GM21381 (cell line): ENCODE data around the gene NBEAL2.
A peak's percentile ranks its signal among the peaks of the same experiment; 100 is the strongest.

Experiments
- ATAC-seq: cut with Tn5 transposase; IDR thresholded peaks from one replicate; pipeline ENCODE4 v1.9.1; 2021; ENCODE audit warnings: mild to moderate bottlenecking, moderate library complexity; ENCODE audit not compliant: unreplicated experiment

Gene NBEAL2

GRCh38 chr3:46978985-46979944 is at the start of gene NBEAL2:
TSS of gene NBEAL2 (plus strand) at chr3:46979666. CDS start at chr3:46979862, 196 bp downstream.
- ATAC-seq = peak; percentile 66

- ATAC-seq = no peak
Observed at GRCh38 chr3:46930166-46930944, 49.1 kb upstream of the NBEAL2 start.

DNA sequence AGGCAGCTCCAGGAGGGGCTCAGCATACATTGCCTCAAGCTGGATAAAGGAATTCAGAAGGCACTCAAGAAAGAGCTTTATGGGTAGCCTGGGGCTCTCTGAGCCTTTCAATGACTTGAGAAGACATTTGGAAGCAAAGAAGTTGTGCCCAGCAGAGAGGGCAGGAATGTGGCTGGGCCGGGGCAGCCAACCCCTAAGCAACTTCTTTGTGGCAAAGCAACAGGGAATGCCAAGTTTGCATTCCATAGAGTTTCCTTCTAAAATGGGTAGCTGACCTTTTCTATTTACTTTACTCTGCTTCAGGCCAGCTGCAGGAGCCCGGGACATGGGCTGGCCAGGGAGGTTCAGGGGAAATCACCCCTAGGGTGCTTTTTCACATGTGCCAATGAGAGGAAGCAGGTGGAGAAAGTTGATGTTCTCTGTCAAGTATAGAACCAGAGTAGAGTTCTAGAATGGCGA is 48.5 kb upstream of the NBEAL2 start:
- no peak for ATAC-seq

- no peak for ATAC-seq
Observed at GRCh38 chr3:46931631-46932331, 47.7 kb upstream of the NBEAL2 start.

DNA sequence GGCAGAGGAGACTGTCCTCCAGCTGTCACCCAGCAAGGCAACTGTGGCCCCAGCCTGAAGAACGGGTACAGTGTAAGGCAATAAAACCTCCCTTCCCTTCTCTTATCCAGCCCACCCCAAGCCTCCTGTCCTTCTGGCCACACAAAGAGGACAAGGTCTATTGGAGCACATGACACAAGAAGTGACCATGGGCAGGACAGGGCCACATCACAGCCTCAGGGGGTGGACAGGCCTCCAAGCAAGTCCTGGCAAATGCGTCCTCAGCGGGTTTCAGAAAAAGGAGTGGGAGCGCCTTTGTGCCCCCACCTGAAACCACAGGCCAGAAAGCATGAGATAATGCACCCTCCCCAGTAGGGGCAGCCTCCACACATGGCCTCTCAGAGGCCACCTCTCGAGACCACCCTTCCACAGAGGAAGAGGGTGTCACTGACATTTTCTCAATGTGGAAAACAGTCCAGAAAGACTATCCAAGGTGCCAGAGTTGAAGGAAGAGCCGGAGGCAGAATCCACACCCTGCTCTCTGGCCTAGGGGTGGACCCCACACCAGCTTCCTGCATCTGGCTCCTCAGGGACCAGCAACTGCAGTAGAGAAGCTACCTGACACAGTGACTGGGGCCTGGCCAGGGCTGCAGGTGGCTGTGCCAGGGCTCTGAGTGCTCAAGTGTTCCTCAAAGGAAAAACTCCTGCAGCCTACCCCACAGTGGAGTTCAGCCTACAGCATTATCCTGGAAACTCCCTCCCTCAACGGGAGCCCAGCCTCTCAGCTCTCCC is 46.8 kb upstream of the NBEAL2 start:
- ATAC-seq = no peak

- ATAC-seq = no peak
Observed at GRCh38 chr3:46933261-46933660, 46.2 kb upstream of the NBEAL2 start.

DNA sequence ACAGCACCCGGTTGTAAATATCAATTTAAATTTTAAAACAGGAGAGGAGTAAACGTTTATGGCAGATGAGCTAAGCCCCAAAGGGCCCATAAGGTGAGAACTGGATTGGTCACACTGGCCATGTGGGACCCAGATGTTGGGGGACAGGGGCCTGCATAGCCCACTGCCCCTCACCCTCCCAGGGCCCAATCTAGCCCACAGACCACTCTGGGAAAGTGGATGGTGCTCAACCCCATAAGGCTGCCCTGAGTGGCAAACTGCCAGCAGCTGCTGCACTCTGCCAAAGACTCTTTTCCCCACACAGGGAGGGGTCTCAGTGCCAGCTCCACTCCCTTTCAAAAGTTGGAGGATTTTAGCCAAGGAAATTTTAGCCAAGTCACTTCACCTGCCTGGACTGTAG is 45.4 kb upstream of the NBEAL2 start:
- no peak for ATAC-seq

GRCh38 chr3:46934498-46935167 is 44.8 kb upstream of the NBEAL2 start:
- ATAC-seq = no peak

- ATAC-seq = no peak
Observed at GRCh38 chr3:46935168-46935858, 44.2 kb upstream of the NBEAL2 start.

DNA sequence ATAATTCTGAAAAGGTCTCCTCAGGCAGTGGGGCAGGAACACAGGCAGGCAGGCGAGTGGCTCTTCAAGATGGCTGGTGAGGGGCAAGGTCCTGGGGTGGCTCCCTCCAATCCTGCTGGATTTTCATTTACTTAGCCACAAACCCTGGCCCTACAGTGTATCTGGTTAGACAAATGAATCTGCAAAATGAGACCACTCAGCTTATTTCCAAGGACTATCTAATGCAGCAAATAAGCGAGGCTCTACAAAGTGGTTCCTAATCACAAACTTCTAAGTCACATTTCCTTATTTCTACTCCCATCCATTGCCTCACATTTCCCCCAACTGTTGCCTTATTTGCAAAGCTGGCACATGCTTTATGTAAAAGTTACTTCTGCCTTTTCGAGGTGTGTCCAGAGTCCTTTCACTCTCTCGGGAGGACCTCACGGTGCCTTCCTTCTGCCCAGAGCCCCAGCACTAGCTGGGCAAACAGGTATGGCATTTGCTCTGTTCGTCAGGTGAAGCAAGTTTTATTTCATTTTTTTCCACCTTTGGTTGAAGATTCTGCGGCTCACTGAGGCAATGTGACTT is 43.4 kb upstream of the NBEAL2 start:
- ATAC-seq = no peak

DNA sequence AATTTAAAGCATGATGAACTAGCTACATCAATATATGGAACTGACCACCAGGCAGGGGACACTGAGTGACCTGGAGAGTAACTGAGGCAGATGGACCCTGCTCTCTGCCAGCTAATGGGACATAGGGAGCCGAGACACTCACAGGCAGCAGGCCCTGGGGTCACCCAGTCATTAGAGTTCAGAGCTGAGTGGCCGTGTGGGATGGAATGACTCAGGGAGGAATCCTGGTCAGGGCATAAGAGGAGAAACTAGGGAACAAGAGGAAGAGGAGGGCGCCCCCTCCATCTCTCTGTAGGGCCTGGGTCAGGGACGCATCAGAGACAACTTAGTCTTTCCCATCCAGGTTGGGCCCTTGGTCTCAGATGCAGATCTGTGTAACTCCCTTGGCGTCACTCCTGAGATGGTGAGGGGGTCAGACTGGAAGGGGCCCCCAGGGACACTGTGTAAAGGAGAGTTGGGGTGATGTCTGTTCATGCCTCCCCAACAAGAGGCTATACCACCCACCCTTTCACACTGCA is 42.7 kb upstream of the NBEAL2 start:
- no peak for ATAC-seq

GRCh38 chr3:46938118-46938517 is 41.3 kb upstream of the NBEAL2 start:
- ATAC-seq = no peak

DNA sequence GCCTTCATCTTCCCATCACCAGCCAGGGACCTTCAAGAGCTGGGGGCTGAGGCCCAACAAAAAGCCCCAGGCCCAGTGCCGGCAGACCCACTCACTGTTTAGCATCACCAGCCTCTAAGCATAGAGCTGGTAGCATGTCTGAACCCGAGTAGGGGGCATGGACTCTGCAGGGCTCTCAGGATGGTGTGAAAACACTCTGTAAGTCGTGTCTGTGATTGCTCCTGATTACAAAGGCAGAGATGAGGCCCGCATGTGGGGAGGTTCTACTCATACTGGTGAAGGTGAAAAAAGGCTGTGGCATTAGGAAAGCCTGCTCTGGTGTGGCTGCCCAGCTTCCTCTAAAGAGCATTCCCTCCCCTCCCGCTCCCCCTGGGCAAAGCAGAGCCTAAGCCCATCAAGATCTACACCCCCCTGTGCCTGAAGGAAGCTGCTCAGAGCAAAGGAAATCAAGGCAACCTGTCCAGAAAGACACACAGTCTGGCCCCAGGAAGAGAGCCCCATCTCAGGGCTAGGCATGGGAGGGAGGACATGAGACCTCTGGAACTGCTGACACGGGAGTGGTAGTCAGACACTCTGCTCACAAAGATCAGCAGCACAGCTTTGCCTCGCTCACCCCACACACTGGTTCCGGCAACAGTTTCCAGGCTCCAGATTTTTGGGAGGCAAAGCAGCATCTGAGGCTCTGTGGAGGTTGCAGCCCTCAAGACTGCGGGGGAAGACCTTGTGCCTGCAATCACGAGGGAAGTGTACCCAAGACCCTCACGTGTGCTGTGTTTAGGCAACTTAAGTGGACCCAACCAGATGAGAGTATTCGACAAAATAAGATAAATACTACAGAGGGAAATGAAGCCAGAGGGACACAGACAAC is 39.7 kb upstream of the NBEAL2 start:
- no peak for ATAC-seq

DNA sequence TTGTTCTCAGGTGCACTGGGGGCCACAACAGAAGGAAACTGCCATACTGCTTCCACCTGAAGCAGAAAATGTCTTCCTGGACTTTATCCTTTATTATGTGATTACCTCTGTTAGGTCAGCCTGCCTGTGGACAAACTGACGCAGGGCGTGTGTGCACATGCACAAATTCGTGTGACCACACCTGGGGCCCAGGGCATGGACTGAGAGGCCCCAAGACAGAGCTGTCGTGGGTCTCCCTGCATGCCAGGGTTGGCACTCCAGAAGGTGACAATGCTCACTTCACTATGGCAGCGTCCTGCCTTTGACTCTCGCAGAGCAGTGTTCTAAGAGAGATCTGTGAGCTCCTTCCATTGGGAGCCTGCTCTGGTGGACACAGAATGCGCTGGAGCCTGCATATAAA is 37.4 kb upstream of the NBEAL2 start:
- no peak for ATAC-seq

GRCh38 chr3:46942481-46943236 is 36.8 kb upstream of the NBEAL2 start:
- ATAC-seq = no peak

DNA sequence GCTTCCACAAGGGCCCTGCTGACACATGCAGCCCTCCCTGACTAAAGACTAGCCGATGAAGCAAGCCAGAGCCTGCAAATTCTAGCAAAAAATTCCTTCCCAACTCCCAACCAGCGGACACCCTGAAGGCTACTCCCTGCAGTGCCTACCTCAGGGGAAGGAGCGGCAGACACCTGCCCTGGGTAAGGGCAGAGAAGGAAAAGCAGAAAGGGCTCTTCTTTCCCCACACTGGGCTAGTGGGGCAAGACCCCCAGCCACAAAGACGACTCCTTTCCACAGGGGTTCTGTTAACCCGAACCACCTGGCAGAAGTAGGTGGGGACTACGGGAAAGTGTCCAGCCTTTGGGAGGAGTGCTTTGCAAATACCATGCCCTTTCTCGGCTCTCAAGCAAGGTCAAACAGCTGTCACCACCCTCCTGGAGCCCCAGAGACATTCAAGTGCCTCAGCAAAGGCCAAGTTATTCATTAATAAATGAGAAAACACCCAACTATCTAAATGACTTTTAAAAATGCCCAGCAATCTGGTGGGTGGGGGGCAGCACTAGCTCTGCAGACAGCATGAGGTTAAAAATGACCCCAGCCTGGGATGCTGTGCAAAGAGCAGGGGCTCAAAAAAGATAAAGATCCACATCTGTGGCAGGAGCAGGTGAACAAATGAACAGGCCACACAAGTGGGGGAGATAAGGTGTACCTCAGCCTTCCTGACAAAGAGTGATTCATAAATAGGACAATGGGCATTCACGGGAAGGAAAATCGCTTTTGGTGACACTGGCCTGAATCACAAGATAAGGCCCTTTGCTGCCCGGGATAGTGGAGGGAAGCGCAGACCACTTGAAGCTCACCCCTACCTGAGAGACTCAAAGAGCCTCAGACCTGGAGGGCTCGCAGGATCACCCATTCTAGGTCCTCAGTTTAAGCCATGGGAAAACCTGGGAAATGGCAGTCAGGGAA is 36.0 kb upstream of the NBEAL2 start:
- ATAC-seq = no peak
